ENCODE results near the gene NR6A1. TPM values are rescaled to one million over a fixed set of nuclear protein-coding genes. Genes with fewer than 3 reads are reported as not detected.

NR6A1 gene
- total RNA-seq, 2 experiments from 2014 or later, result 17.5 to 23.0 TPM

- H3K4me1 ChIP-seq (ENCODE audit: insufficient read depth, low read length, poor library complexity, severe bottlenecking), result peaks cover 47% of the 10 kb centered on the region
- intact Hi-C loops (cut with micrococcal nuclease; ENCODE audit: unreplicated experiment), result loop anchor here (2.0 to 10.0 kb wide), 5 partner anchors 91 to 995 kb away; partner anchors contain the start of genes GOLGA1, RPL35 and SCAI
- H2AFZ ChIP-seq (ENCODE audit: low read length), result peak overlapping the region; percentile 15; the same call in 1 of the 2 replicates
- POLR2A ChIA-PET, result interaction anchor here (0.5 to 1.4 kb wide), 9 partner anchors 8 to 599 kb away, joined by 3 to 6 read pairs (median 3); partner anchors contain the start of gene ARPC5L
- peak overlapping the region; percentile 84 for H3K4me3 ChIP-seq (ENCODE audit: low read depth, low read length, poor library complexity, severe bottlenecking)
- no TSS peak for BruUV-seq (replicated peaks)
- H3K27ac ChIP-seq (ENCODE audit: low read depth, low read length, poor library complexity, severe bottlenecking), result peak overlapping the region; percentile 60
- H3K9me2 ChIP-seq (ENCODE audit: insufficient read depth, low read length), result no peaks in the 10 kb centered on the region
- no peaks in the 10 kb centered on the region for H3K9me3 ChIP-seq (ENCODE audit: low read length)
- no peak for TF ChIP-seq EZH2phosphoT487 (IDR thresholded peaks at IDR 0.05; ENCODE audit: borderline replicate concordance, low read depth, low read length)
- no peak for TF ChIP-seq CTCF (conservative IDR thresholded peaks at IDR 0.05; ENCODE audit: low read length)
- CTCF ChIA-PET (ENCODE audit: unreplicated experiment), result no interaction called here
- peak overlapping the region; percentile 96 for H3K4me2 ChIP-seq (ENCODE audit: low read length)
- no peaks in the 10 kb centered on the region for H3K36me3 ChIP-seq (ENCODE audit: insufficient read depth, low read length)
- peaks cover 40% of the 10 kb centered on the region for H4K20me1 ChIP-seq (ENCODE audit: insufficient read depth, low read length)
- peak; percentile 47 for DNase-seq (ENCODE audit: low spot score)
- peaks cover 57% of the 10 kb centered on the region for H3K79me2 ChIP-seq (ENCODE audit: insufficient read depth, low read depth, low read length)
Observed at GRCh38 chr9:124769549-124770358, 1.4 kb downstream of the NR6A1 start.

GRCh38 chr9:124768750-124769548 lies 2.2 kb downstream of the NR6A1 start:
- ChIA-PET CTCF (ENCODE audit: unreplicated experiment) (no interaction called here), POLR2A (interaction anchor here (0.6 to 1.4 kb wide), 9 partner anchors 8 to 355 kb away, joined by 3 to 6 read pairs (median 3); partner anchors contain the start of gene ARPC5L)
- intact Hi-C loops (cut with micrococcal nuclease; ENCODE audit: unreplicated experiment), result no loop called here
- Histone ChIP-seq H3K79me2 (ENCODE audit: insufficient read depth, low read depth, low read length) (peaks cover 65% of the 10 kb centered on the region), H3K27ac (ENCODE audit: low read depth, low read length, poor library complexity, severe bottlenecking) (peak overlapping the region; percentile 60), H3K9me3 (ENCODE audit: low read length) (no peaks in the 10 kb centered on the region), H4K20me1 (ENCODE audit: insufficient read depth, low read length) (peaks cover 43% of the 10 kb centered on the region), H2AFZ (ENCODE audit: low read length) (peak overlapping the region; percentile 15; the same call in 1 of the 2 replicates), H3K4me1 (ENCODE audit: insufficient read depth, low read length, poor library complexity, severe bottlenecking) (peaks cover 52% of the 10 kb centered on the region), H3K36me3 (ENCODE audit: insufficient read depth, low read length) (no peaks in the 10 kb centered on the region), H3K9me2 (ENCODE audit: insufficient read depth, low read length) (no peaks in the 10 kb centered on the region), H3K4me3 (ENCODE audit: low read depth, low read length, poor library complexity, severe bottlenecking) (peak overlapping the region; percentile 84), H3K4me2 (ENCODE audit: low read length) (peak overlapping the region; percentile 96)
- BruUV-seq (replicated peaks), result TSS peak; percentile 62
- TF ChIP-seq EZH2phosphoT487 (IDR thresholded peaks at IDR 0.05; ENCODE audit: borderline replicate concordance, low read depth, low read length) (no peak), CTCF (conservative IDR thresholded peaks at IDR 0.05; ENCODE audit: low read length) (no peak)
- no peak for DNase-seq (ENCODE audit: low spot score)
